PFSK-1 (cell line): ENCODE measurements around the gene TTBK1.

Source experiments
- FOXP2 ChIP-seq: optimal IDR thresholded peaks from 2 replicates; pipeline ENCODE3; 2011; ENCODE audit warnings: borderline replicate concordance, control low read depth, inconsistent platforms; ENCODE audit not compliant: insufficient read depth; ENCODE audit errors: extremely low read length, extremely low read depth
- POLR2AphosphoS5 ChIP-seq: IDR thresholded peaks from 2 replicates; pipeline ENCODE4 v1.6.1; 2012; ENCODE audit warnings: low read depth, mild to moderate bottlenecking, control low read depth, low read length, moderate library complexity
- SIN3A ChIP-seq: IDR thresholded peaks from 2 replicates; pipeline ENCODE4 v1.6.1; 2012; ENCODE audit warnings: mild to moderate bottlenecking, low read length, moderate library complexity, borderline replicate concordance; ENCODE audit not compliant: insufficient read depth
- TAF1 ChIP-seq: IDR thresholded peaks from 2 replicates; pipeline ENCODE4 v1.6.1; 2012; ENCODE audit warnings: low read length, control low read depth, borderline replicate concordance; ENCODE audit not compliant: insufficient read depth
- TF ChIP-seq, protein P1 (sequence below), 2 experiments: IDR thresholded peaks; 2 replicates each; pipeline versions ENCODE4 v1.6.1 to v1.8.0; 2011 to 2012; ENCODE audit warnings: low read depth in 2 of 2, low read length in 2 of 2, control low read depth in 1 of 2, inconsistent platforms in 1 of 2, mild to moderate bottlenecking in 1 of 2, moderate library complexity in 1 of 2; ENCODE audit not compliant: insufficient read depth in 1 of 2

DNA sequence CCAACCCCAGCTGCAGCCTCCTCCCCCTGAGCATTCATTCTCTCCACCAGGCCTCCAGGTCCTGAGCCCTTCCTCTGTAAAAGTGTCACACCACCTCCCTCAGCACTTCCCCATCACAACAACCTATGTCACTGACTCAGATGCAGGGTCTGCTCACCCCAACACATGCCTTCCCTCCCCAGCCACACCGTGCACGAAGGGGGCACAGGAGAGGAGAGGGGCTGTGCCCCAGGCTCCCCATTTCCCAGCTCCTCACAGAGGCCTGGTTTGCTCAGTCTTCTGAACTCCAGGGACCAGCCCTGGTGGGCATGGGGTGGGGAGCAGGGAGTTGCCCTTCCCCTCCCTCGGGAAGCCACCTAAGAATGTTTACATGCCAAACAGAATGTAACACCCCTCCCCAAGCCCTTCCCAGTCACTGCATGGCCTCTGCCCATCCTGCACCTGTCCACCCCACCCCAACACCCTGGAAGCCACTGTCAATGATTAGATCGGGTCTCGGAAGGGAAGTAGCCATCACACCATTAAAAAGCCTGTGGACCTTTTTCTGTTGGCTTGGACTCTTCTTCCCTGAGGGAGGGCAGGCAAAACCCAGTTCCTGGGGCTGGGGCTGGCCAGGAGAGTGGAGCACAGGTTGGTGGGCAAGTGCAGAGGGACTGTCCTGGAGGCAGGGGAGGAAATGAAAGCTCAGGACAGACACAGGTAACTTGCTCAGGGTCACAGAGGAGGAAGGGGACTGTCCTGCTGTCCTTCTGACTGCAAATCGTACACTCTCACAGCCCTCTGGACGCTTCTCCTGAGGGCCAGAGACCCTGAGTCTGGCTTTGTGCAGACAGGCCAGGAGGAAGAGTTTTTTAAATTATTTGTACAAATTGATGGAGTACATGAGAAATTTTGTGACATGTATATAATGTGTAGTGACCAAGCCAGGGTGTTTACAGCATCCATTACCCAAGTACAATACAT lies 44.7 kb downstream of the TTBK1 start:
- TF ChIP-seq POLR2AphosphoS5 (no peak), FOXP2 (no peak), TAF1 (no peak), SIN3A (no peak)
- TF ChIP-seq, protein P1, sequence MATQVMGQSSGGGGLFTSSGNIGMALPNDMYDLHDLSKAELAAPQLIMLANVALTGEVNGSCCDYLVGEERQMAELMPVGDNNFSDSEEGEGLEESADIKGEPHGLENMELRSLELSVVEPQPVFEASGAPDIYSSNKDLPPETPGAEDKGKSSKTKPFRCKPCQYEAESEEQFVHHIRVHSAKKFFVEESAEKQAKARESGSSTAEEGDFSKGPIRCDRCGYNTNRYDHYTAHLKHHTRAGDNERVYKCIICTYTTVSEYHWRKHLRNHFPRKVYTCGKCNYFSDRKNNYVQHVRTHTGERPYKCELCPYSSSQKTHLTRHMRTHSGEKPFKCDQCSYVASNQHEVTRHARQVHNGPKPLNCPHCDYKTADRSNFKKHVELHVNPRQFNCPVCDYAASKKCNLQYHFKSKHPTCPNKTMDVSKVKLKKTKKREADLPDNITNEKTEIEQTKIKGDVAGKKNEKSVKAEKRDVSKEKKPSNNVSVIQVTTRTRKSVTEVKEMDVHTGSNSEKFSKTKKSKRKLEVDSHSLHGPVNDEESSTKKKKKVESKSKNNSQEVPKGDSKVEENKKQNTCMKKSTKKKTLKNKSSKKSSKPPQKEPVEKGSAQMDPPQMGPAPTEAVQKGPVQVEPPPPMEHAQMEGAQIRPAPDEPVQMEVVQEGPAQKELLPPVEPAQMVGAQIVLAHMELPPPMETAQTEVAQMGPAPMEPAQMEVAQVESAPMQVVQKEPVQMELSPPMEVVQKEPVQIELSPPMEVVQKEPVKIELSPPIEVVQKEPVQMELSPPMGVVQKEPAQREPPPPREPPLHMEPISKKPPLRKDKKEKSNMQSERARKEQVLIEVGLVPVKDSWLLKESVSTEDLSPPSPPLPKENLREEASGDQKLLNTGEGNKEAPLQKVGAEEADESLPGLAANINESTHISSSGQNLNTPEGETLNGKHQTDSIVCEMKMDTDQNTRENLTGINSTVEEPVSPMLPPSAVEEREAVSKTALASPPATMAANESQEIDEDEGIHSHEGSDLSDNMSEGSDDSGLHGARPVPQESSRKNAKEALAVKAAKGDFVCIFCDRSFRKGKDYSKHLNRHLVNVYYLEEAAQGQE (IDR thresholded peaks at IDR 0.05; ENCODE audit: insufficient read depth in 1 of 2, low read depth in 2 of 2, low read length in 2 of 2) = no peak
